Measurements from ENCODE around the gene MEGF9.
"Not testable (repeated sequence)": the region's sequence is repeated elsewhere in the genome, so short reads cannot be mapped to it uniquely, and the experiment has no call there.

MEGF9 gene

GRCh38 chr9:120630333-120630732, 83.9 kb downstream of the MEGF9 start:
- no peak overlapping the region for H3K27ac ChIP-seq (ENCODE audit: low read depth, low read length, poor library complexity, severe bottlenecking)
- no peaks in the 10 kb centered on the region for H3K4me1 ChIP-seq (ENCODE audit: insufficient read depth, low read length, severe bottlenecking)
- no peaks in the 10 kb centered on the region for H3K9me2 ChIP-seq (ENCODE audit: low read depth, low read length)

GRCh38 chr9:120628925-120629497, 85.3 kb downstream of the MEGF9 start:
- not testable (repeated sequence) for H4K20me1 ChIP-seq (ENCODE audit: insufficient read depth, low read length); H3F3A ChIP-seq (ENCODE audit: insufficient read depth, low read length); H3K27me3 ChIP-seq (ENCODE audit: insufficient read depth, low read length); H3K27ac ChIP-seq (ENCODE audit: low read depth, low read length, poor library complexity, severe bottlenecking); H3K9ac ChIP-seq (ENCODE audit: low read length); H3K36me3 ChIP-seq (ENCODE audit: insufficient read depth, low read length); H3K4me2 ChIP-seq (ENCODE audit: low read length); H3K4me1 ChIP-seq (ENCODE audit: insufficient read depth, low read length, severe bottlenecking); H3K4me3 ChIP-seq (ENCODE audit: low read depth, low read length, poor library complexity, severe bottlenecking); H3K79me2 ChIP-seq (ENCODE audit: insufficient read depth, low read length); H3K9me3 ChIP-seq (ENCODE audit: low read length); H2AFZ ChIP-seq (ENCODE audit: low read length); H3K9me2 ChIP-seq (ENCODE audit: low read depth, low read length)

More at GRCh38 chr9:120630333-120630732, 83.9 kb downstream of the MEGF9 start:
- H3K9me3 ChIP-seq (ENCODE audit: low read length), result peaks cover 7% of the 10 kb centered on the region; the same call in 1 of the 2 replicates
- TF ChIP-seq CTCF (IDR thresholded peaks at IDR 0.05; ENCODE audit: low read length) (no peak), EZH2 (IDR thresholded peaks at IDR 0.05; ENCODE audit: borderline replicate concordance, low read length) (no peak)
- no peaks in the 10 kb centered on the region for H4K20me1 ChIP-seq (ENCODE audit: insufficient read depth, low read length)
- H2AFZ ChIP-seq (ENCODE audit: low read length), result no peak overlapping the region
- no peaks in the 10 kb centered on the region for H3K27me3 ChIP-seq (ENCODE audit: insufficient read depth, low read length)
- no peaks in the 10 kb centered on the region for H3K36me3 ChIP-seq (ENCODE audit: insufficient read depth, low read length)
- H3K4me3 ChIP-seq (ENCODE audit: low read depth, low read length, poor library complexity, severe bottlenecking), result no peak overlapping the region
- no peaks in the 10 kb centered on the region for H3K79me2 ChIP-seq (ENCODE audit: insufficient read depth, low read length)
- no peak overlapping the region for H3K9ac ChIP-seq (ENCODE audit: low read length)
- no peak overlapping the region for H3K4me2 ChIP-seq (ENCODE audit: low read length)
- no peaks in the 10 kb centered on the region for H3F3A ChIP-seq (ENCODE audit: insufficient read depth, low read length)

GRCh38 chr9:120628207-120628924, 85.9 kb downstream of the MEGF9 start:
- H3K4me2 ChIP-seq (ENCODE audit: low read length), result no peak overlapping the region

More at GRCh38 chr9:120628207-120628924, 85.9 kb downstream of the MEGF9 start:
- no peak for TF ChIP-seq CTCF (IDR thresholded peaks at IDR 0.05; ENCODE audit: low read length)
- no peak for TF ChIP-seq EZH2 (IDR thresholded peaks at IDR 0.05; ENCODE audit: borderline replicate concordance, low read length)
- Histone ChIP-seq H4K20me1 (ENCODE audit: insufficient read depth, low read length) (no peaks in the 10 kb centered on the region), H3K9me2 (ENCODE audit: low read depth, low read length) (no peaks in the 10 kb centered on the region), H3K36me3 (ENCODE audit: insufficient read depth, low read length) (no peaks in the 10 kb centered on the region), H3K9ac (ENCODE audit: low read length) (no peak overlapping the region), H2AFZ (ENCODE audit: low read length) (no peak overlapping the region), H3K27me3 (ENCODE audit: insufficient read depth, low read length) (no peaks in the 10 kb centered on the region), H3F3A (ENCODE audit: insufficient read depth, low read length) (no peaks in the 10 kb centered on the region), H3K4me1 (ENCODE audit: insufficient read depth, low read length, severe bottlenecking) (no peaks in the 10 kb centered on the region), H3K9me3 (ENCODE audit: low read length) (no peaks in the 10 kb centered on the region), H3K79me2 (ENCODE audit: insufficient read depth, low read length) (no peaks in the 10 kb centered on the region), H3K4me3 (ENCODE audit: low read depth, low read length, poor library complexity, severe bottlenecking) (no peak overlapping the region), H3K27ac (ENCODE audit: low read depth, low read length, poor library complexity, severe bottlenecking) (no peak overlapping the region)

Measured in OCI-LY1 (cell line).